Chondrocyte (in vitro differentiated cells): Measurements from ENCODE around the gene ANKRD36B. TPM values are rescaled to one million over a fixed set of nuclear protein-coding genes. Genes with fewer than 3 reads are reported as not detected.
A peak's percentile ranks its signal among the peaks of the same experiment; 100 is the strongest.
"Not testable (repeated sequence)": the region's sequence is repeated elsewhere in the genome, so short reads cannot be mapped to it uniquely, and the experiment has no call there.

Experiments used
- DNase-seq: peaks from one replicate; pipeline ENCODE4 v3.0.0; 2021; ENCODE audit warnings: mixed read lengths, low spot score
- H3K27ac Mint-ChIP-seq: one replicate; pipeline ENCODE4 v1.8.0; 2021; ENCODE audit warnings: mild to moderate bottlenecking, moderate library complexity, mixed read lengths; ENCODE audit not compliant: unreplicated experiment
- H3K27me3 Mint-ChIP-seq: 2 replicates; pipeline ENCODE4 v1.8.0; 2021; ENCODE audit warnings: low read depth, mixed read lengths
- H3K36me3 Mint-ChIP-seq: 2 replicates; pipeline ENCODE4 v1.8.0; 2021; ENCODE audit warnings: low read depth, mixed read lengths
- H3K4me1 Mint-ChIP-seq: 2 replicates; pipeline ENCODE4 v1.8.0; 2021; ENCODE audit warnings: low read depth, mild to moderate bottlenecking, mixed read lengths
- H3K4me3 Mint-ChIP-seq: one replicate; pipeline ENCODE4 v1.8.0; 2021; ENCODE audit warnings: mild to moderate bottlenecking, moderate library complexity, mixed read lengths; ENCODE audit not compliant: unreplicated experiment
- H3K9me3 Mint-ChIP-seq: 2 replicates; pipeline ENCODE4 v1.8.0; 2021; ENCODE audit warnings: low read depth, mixed read lengths
- total RNA-seq: library from RNA; stranded (reverse); gene quantifications from 3 replicates; pipeline ENCODE4 v1.2.1, GENCODE V29; 2021
- TF ChIP-seq, protein P1 (sequence below): fragments of 200-600 bp; sonication (generic); IDR thresholded peaks from 2 replicates; pipeline ENCODE4 v1.5.0; 2021; ENCODE audit warnings: antibody characterized with exemption, mild to moderate bottlenecking, moderate library complexity

ANKRD36B gene
- total RNA-seq, 1 donor from 2014 or later: 21.9 TPM

DNA sequence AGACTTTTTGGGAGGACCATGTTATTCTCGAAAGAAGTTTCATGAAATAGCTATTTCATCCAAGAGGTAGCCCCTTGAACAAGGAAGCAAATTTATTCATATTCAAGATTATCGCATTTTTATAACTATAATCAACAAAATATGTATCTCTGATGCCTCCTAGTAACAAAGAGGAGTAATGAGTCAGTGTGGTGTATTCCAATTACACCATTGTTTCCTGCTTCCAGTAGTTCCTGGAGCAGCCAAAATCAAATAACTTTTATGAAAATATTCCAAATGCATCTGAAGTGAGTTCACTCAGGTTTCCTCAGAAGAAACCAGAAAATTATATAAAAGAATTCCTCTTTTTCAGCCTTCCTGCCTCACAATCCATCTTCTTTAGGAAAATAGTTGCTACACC, 43.0 kb downstream of the ANKRD36B start:
- Mint-ChIP-seq H3K27ac (no peak overlapping the region), H3K4me3 (no peak overlapping the region), H3K9me3 (no peaks in the 10 kb centered on the region), H3K36me3 (peaks cover 41% of the 10 kb centered on the region), H3K27me3 (no peaks in the 10 kb centered on the region), H3K4me1 (peaks cover 3% of the 10 kb centered on the region)
- TF ChIP-seq, protein P1, sequence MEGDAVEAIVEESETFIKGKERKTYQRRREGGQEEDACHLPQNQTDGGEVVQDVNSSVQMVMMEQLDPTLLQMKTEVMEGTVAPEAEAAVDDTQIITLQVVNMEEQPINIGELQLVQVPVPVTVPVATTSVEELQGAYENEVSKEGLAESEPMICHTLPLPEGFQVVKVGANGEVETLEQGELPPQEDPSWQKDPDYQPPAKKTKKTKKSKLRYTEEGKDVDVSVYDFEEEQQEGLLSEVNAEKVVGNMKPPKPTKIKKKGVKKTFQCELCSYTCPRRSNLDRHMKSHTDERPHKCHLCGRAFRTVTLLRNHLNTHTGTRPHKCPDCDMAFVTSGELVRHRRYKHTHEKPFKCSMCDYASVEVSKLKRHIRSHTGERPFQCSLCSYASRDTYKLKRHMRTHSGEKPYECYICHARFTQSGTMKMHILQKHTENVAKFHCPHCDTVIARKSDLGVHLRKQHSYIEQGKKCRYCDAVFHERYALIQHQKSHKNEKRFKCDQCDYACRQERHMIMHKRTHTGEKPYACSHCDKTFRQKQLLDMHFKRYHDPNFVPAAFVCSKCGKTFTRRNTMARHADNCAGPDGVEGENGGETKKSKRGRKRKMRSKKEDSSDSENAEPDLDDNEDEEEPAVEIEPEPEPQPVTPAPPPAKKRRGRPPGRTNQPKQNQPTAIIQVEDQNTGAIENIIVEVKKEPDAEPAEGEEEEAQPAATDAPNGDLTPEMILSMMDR: no peak
- DNase-seq: no peak

- not testable (repeated sequence) for H3K27me3 Mint-ChIP-seq, H3K4me3 Mint-ChIP-seq, H3K9me3 Mint-ChIP-seq, DNase-seq, H3K4me1 Mint-ChIP-seq, H3K27ac Mint-ChIP-seq
- peaks cover 38% of the 10 kb centered on the region for H3K36me3 Mint-ChIP-seq
Observed at GRCh38 chr2:97544911-97545310, 44.8 kb downstream of the ANKRD36B start.

DNA sequence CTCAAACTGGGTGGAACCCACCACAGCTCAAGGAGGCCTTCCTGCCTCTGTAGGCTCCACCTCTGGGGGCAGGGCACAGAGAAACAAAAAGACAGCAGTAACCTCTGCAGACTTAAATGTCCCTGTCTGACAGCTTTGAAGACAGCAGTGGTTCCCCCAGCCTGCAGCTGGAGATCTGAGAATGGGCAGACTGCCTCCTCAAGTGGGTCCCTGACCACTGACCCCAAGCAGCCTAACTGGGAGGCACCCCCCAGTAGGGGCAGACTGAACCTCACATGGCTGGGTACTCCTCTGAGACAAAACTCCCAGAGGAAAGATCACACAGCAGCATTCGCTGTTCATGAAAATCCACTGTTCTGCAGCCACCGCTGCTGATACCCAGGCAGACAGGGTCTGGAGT, 63.8 kb downstream of the ANKRD36B start:
- H3K36me3 Mint-ChIP-seq: peaks cover 29% of the 10 kb centered on the region
- H3K4me1 Mint-ChIP-seq, H3K27me3 Mint-ChIP-seq, H3K4me3 Mint-ChIP-seq, H3K27ac Mint-ChIP-seq: not testable (repeated sequence)
- H3K9me3 Mint-ChIP-seq: peaks cover 21% of the 10 kb centered on the region
- peak; percentile 51 for DNase-seq

GRCh38 chr2:97523816-97524215, 65.9 kb downstream of the ANKRD36B start:
- DNase-seq, H3K27me3 Mint-ChIP-seq, H3K4me3 Mint-ChIP-seq, H3K27ac Mint-ChIP-seq, H3K4me1 Mint-ChIP-seq: not testable (repeated sequence)
- H3K36me3 Mint-ChIP-seq: peaks cover 23% of the 10 kb centered on the region
- H3K9me3 Mint-ChIP-seq: peaks cover 18% of the 10 kb centered on the region

- not testable (repeated sequence) for H3K4me3 Mint-ChIP-seq, DNase-seq, H3K4me1 Mint-ChIP-seq, H3K27me3 Mint-ChIP-seq, H3K27ac Mint-ChIP-seq
- peaks cover 16% of the 10 kb centered on the region for H3K9me3 Mint-ChIP-seq
- H3K36me3 Mint-ChIP-seq: peaks cover 21% of the 10 kb centered on the region
Observed at GRCh38 chr2:97522916-97523555, 66.6 kb downstream of the ANKRD36B start.

GRCh38 chr2:97495651-97496050, 94.0 kb downstream of the ANKRD36B start:
- H3K4me3 Mint-ChIP-seq, H3K27ac Mint-ChIP-seq, H3K4me1 Mint-ChIP-seq, H3K27me3 Mint-ChIP-seq, DNase-seq, H3K36me3 Mint-ChIP-seq, H3K9me3 Mint-ChIP-seq: not testable (repeated sequence)

DNA sequence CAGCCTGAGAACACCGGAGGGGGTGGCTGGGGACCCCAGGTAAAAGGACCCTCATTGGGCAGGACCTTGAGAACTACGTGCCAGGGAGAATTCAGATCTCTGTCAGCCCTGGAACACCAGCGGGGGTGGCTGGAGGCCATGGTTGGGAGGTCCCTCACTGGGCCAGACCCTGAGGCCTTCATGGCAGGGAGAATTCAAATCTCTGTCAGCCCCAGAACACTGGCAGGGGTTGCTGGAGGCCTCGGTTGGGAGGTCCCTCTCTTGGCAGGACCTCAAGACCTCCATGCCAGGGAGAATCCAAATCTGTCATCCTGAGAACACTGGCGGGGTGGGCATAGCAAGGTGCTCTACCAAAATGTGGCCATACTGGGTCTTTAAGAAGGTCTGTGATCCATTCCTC, 99.5 kb downstream of the ANKRD36B start:
- not testable (repeated sequence) for H3K9me3 Mint-ChIP-seq, H3K4me1 Mint-ChIP-seq, H3K27ac Mint-ChIP-seq, H3K36me3 Mint-ChIP-seq, H3K4me3 Mint-ChIP-seq, H3K27me3 Mint-ChIP-seq
- peak; percentile 90 for DNase-seq

Other genes starting within 250 kb of the ANKRD36B start
- gene COX5B, start 56.2 kb upstream of the ANKRD36B start, total RNA-seq: 147 to 170 TPM (median 150 TPM) in 3 replicates
- gene ACTR1B, start 74.2 kb upstream of the ANKRD36B start, total RNA-seq: 51.0 to 66.0 TPM (median 51.8 TPM) in 3 replicates
- gene C2orf92, start 79.8 kb upstream of the ANKRD36B start, total RNA-seq: 8.8 to 11.6 TPM (median 10.0 TPM) in 3 replicates
- gene ZAP70, start 123.7 kb upstream of the ANKRD36B start, total RNA-seq: 0.37 to 0.41 TPM in 2 of 3 replicates, not detected in the other